Skeletal muscle satellite cell (primary cell): Measurements from ENCODE around the gene TEX22.

ENCODE experiments used
- H3K27me3 ChIP-seq: 2 replicates; pipeline ENCODE4 v1.7.0; 2013; ENCODE audit warnings: low read length; ENCODE audit not compliant: control insufficient read depth, insufficient read depth
- H3K36me3 ChIP-seq: 2 replicates; pipeline ENCODE4 v1.7.0; 2013; ENCODE audit warnings: mild to moderate bottlenecking, control low read depth, low read length; ENCODE audit not compliant: insufficient read depth
- H3K4me1 ChIP-seq: 2 replicates; pipeline ENCODE4 v1.7.0; 2013; ENCODE audit warnings: low read length; ENCODE audit not compliant: control insufficient read depth, insufficient read depth
- H3K4me2 ChIP-seq: 2 replicates; pipeline ENCODE4 v1.7.0; 2013; ENCODE audit warnings: mild to moderate bottlenecking, low read length
- H3K4me3 ChIP-seq: 2 replicates; pipeline ENCODE4 v1.7.0; 2013; ENCODE audit warnings: low read length
- H3K9ac ChIP-seq: 2 replicates; pipeline ENCODE4 v1.7.0; 2013; ENCODE audit warnings: mild to moderate bottlenecking, low read depth, low read length, moderate library complexity
- H3K9me3 ChIP-seq: replicated peaks from 2 replicates; pipeline ENCODE4 v1.7.0; 2013; ENCODE audit warnings: mild to moderate bottlenecking, control low read depth, low read length

TEX22 gene

GRCh38 chr14:105368426-105368825, 29.9 kb upstream of the TEX22 start:
- no peaks in the 10 kb centered on the region for H3K9me3 ChIP-seq
- H3K4me2 ChIP-seq: no peak overlapping the region
- H3K27me3 ChIP-seq: no peaks in the 10 kb centered on the region
- H3K4me3 ChIP-seq: no peak overlapping the region
- peaks cover 6% of the 10 kb centered on the region for H3K4me1 ChIP-seq
- H3K9ac ChIP-seq: no peak overlapping the region
- H3K36me3 ChIP-seq: peaks cover 20% of the 10 kb centered on the region

GRCh38 chr14:105368910-105369652, 29.3 kb upstream of the TEX22 start:
- Histone ChIP-seq H3K4me1 (peaks cover 6% of the 10 kb centered on the region), H3K4me2 (no peak overlapping the region), H3K36me3 (peaks cover 20% of the 10 kb centered on the region), H3K9me3 (no peaks in the 10 kb centered on the region), H3K4me3 (no peak overlapping the region), H3K27me3 (no peaks in the 10 kb centered on the region), H3K9ac (no peak overlapping the region)

DNA sequence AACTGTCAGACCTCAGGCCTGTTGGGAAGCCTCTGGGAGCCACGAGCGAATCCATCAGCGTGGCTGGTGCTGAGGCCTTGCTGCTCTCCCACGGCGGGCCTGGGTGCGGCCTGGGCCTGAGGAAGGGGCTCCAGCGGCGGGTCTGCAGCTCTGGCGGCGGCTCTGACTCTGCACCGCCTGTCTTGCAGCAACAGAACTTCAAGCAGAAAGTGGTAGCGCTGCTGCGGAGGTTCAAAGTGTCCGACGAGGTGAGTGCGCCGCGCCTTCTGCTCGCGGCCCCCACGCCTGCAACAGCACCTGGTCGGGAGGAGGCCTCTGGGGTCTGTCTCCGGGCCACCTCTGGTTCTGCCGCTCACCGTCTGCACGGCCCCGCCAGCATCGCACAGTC, 28.7 kb upstream of the TEX22 start:
- no peak overlapping the region for H3K9ac ChIP-seq
- no peak overlapping the region for H3K4me2 ChIP-seq

DNA sequence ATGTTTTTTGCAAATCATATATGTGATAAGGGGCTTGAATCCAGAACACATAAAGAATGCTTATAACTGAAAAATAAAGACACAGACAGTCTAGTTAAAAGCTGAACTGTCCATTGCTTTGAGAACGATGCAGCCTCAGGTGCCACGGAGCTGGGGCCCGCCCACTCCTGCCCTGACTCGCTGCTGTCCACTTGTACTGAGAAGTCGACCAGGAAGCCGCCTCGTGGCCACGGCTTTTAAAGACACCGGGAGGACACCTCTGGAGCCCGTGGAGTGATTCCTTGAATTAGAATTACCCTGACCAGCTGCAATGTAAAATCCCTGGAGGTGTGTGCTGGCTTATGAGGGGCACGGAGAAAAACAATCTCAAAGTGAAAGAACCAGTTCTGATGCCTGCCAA, 23.9 kb upstream of the TEX22 start:
- Histone ChIP-seq H3K4me3 (no peak overlapping the region), H3K9ac (no peak overlapping the region), H3K4me1 (peaks cover 3% of the 10 kb centered on the region)

More for the DNA sequence above, 28.7 kb upstream of the TEX22 start:
- no peaks in the 10 kb centered on the region for H3K9me3 ChIP-seq
- H3K36me3 ChIP-seq: peaks cover 20% of the 10 kb centered on the region
- no peaks in the 10 kb centered on the region for H3K27me3 ChIP-seq
- peaks cover 4% of the 10 kb centered on the region for H3K4me1 ChIP-seq
- H3K4me3 ChIP-seq: no peak overlapping the region

DNA sequence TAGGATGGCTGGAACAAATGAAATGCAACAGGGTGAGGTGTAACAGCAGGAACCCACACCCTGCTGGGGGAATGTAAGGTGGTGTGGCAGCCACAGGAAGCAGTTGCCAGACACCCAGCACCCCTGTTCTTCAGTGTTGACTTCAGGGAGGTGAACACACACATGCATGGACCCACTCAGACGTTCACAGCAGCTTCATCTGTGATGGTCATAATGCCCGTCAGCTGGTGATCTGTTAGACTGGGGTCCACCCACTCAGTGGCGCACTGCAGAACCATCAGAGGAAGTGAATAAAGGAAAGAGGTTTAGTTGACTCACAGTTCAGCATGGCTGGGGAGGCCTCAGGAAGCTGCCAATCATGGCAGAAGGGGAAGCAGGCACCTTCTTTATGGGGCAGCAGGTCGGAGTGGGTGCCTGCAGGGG, 22.7 kb upstream of the TEX22 start:
- no peaks in the 10 kb centered on the region for H3K27me3 ChIP-seq
- H3K4me2 ChIP-seq: no peak overlapping the region
- no peak overlapping the region for H3K9ac ChIP-seq
- no peaks in the 10 kb centered on the region for H3K9me3 ChIP-seq
- H3K36me3 ChIP-seq: peaks cover 14% of the 10 kb centered on the region
- no peak overlapping the region for H3K4me3 ChIP-seq
- H3K4me1 ChIP-seq: peaks cover 3% of the 10 kb centered on the region

More for the DNA sequence above, 23.9 kb upstream of the TEX22 start:
- Histone ChIP-seq H3K36me3 (peaks cover 10% of the 10 kb centered on the region), H3K4me2 (no peak overlapping the region), H3K9me3 (no peaks in the 10 kb centered on the region), H3K27me3 (no peaks in the 10 kb centered on the region)

DNA sequence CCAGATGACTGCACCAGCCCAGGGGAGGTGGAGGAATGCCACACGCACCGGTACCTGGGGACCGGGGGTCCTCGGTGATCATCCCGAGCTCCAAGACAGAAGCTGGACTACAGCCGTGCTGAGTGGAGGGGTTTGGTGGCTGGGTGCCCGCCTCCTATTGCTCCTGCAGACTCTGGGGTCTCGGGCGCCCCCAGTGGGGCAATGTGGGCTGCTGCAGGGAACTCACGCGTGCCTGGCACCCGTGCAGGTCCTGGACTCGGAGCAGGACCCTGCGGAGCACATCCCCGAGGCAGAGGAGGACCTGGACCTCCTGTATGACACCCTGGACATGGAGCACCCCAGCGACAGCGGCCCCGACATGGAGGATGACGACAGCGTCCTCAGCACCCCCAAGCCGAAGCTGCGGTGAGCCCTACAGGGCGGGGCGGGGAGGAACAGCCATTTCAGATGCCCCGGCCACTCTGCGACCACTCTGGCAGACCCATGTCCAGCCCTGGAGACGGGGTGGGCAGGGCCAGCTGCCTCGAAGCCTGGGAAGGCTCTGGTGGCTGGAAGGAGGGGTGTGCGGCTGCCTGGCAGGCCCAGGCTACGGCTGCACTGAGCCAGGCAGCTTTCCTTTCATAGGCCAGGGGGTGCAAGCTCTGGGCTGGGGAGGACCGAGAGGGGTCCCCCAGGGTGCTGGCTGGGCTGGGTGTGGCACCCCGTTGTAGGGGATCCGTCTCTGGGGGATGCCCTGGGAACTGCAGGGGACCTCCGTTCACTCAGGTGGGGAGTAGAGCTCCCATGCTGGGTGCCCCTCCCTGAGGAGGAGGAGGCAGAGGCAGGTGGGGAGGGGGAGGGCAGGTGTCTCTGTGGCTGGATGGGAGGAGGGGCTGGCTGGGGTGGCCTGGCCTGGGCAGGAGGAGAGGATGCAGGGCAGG, 21.6 kb upstream of the TEX22 start:
- H3K36me3 ChIP-seq: peaks cover 6% of the 10 kb centered on the region
- H3K9me3 ChIP-seq: no peaks in the 10 kb centered on the region
- no peak overlapping the region for H3K4me2 ChIP-seq
- H3K9ac ChIP-seq: no peak overlapping the region
- H3K4me1 ChIP-seq: peaks cover 3% of the 10 kb centered on the region
- H3K4me3 ChIP-seq: no peak overlapping the region
- H3K27me3 ChIP-seq: no peaks in the 10 kb centered on the region

GRCh38 chr14:105377555-105378182, 20.7 kb upstream of the TEX22 start:
- H3K9ac ChIP-seq: no peak overlapping the region
- H3K36me3 ChIP-seq: peaks cover 8% of the 10 kb centered on the region

DNA sequence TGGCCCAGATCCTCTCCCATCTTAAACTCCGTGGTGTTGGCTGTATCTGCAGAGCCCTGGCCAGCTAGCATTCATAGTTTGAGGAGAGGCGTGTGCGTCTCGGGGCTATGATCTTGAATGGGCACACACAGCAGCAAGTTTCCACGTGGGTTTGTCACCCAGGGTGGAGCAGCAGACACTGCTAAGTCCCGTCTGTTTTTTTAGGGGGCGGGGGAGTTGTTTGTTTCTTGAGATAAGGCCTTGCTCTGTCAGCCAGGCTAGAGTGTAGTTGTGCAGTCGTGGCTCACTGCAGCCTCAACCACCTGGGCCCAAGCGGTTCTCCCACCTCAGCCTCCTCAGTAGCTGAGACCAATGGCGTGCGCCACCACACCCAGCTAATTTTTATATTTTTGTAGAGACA, 20.1 kb upstream of the TEX22 start:
- Histone ChIP-seq H3K4me2 (no peak overlapping the region), H3K4me1 (peaks cover 3% of the 10 kb centered on the region), H3K27me3 (no peaks in the 10 kb centered on the region), H3K36me3 (peaks cover 10% of the 10 kb centered on the region), H3K9me3 (no peaks in the 10 kb centered on the region), H3K9ac (no peak overlapping the region), H3K4me3 (no peak overlapping the region)

More at GRCh38 chr14:105377555-105378182, 20.7 kb upstream of the TEX22 start:
- H3K27me3 ChIP-seq: no peaks in the 10 kb centered on the region
- no peak overlapping the region for H3K4me2 ChIP-seq
- H3K9me3 ChIP-seq: no peaks in the 10 kb centered on the region
- peaks cover 3% of the 10 kb centered on the region for H3K4me1 ChIP-seq
- H3K4me3 ChIP-seq: no peak overlapping the region

GRCh38 chr14:105378873-105379685, 19.3 kb upstream of the TEX22 start:
- Histone ChIP-seq H3K27me3 (no peaks in the 10 kb centered on the region), H3K4me3 (no peak overlapping the region), H3K4me2 (no peak overlapping the region), H3K36me3 (peaks cover 15% of the 10 kb centered on the region), H3K4me1 (peaks cover 3% of the 10 kb centered on the region), H3K9ac (no peak overlapping the region), H3K9me3 (no peaks in the 10 kb centered on the region)

DNA sequence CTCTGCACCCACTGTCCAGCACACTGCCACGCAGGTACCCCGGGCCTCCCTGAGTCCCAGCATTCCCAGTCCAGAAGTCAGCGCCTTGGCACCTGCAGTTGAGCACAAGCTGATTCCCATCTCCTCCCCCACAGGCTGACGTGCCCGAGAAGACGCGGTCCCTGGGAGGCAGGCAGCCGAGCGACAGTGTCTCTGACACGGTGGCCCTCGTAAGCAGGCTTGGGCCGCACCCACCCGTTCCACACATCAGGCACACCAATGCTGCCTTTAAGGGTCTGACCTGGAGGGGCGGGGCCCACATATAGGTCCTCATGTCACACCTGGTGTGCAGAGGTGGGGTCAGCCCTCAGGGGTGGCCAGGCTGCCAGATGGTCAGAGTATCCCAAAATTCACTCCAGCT, 18.4 kb upstream of the TEX22 start:
- Histone ChIP-seq H3K9ac (no peak overlapping the region), H3K4me3 (no peak overlapping the region), H3K36me3 (peaks cover 15% of the 10 kb centered on the region), H3K4me2 (no peak overlapping the region), H3K27me3 (no peaks in the 10 kb centered on the region), H3K9me3 (no peaks in the 10 kb centered on the region), H3K4me1 (peaks cover 3% of the 10 kb centered on the region)

- no peak overlapping the region for H3K4me3 ChIP-seq
- no peak overlapping the region for H3K9ac ChIP-seq
- H3K9me3 ChIP-seq: no peaks in the 10 kb centered on the region
- peaks cover 15% of the 10 kb centered on the region for H3K36me3 ChIP-seq
- no peak overlapping the region for H3K4me2 ChIP-seq
- no peaks in the 10 kb centered on the region for H3K27me3 ChIP-seq
- peaks cover under 1% of the 10 kb centered on the region for H3K4me1 ChIP-seq
Observed at GRCh38 chr14:105380756-105381155, 17.6 kb upstream of the TEX22 start.
